Lower leg skin (tissue), 3 donors: ENCODE data around the gene CCDC81.

Source experiments
- POLR2A ChIP-seq, 2 donors: fragments of 450-650 bp; IDR thresholded peaks; one replicate each; pipeline ENCODE4 v1.6.1; 2016 to 2017; ENCODE audit warnings: antibody characterized with exemption in 2 of 2, mild to moderate bottlenecking in 1 of 2, moderate library complexity in 1 of 2
- TF ChIP-seq, protein P1 (sequence below), 3 donors: fragments of 450-650 bp; IDR thresholded peaks; one replicate each; pipeline ENCODE4 v1.5.1; 2016; ENCODE audit warnings: antibody characterized with exemption in 3 of 3, mild to moderate bottlenecking in 3 of 3, moderate library complexity in 2 of 3

DNA sequence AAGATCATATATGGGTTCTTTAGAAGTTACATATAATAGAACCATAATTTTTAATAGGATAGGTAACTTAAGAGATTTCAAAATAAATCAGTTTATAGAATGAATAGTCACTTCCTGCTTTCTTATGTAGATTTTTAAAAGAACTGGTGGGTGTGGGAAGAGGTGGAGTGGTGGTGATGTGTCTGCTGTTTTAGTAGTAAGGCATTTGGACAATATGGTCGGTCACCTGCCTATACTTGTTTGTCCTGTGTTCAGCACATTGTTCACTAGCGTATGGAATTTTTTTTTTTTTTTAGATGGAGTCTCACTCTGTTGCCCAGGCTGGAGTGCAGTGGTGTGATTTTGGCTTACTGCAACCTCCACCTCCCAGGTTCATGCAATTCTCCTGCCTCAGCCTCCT, 39.3 kb downstream of the CCDC81 start:
- TF ChIP-seq, protein P1, sequence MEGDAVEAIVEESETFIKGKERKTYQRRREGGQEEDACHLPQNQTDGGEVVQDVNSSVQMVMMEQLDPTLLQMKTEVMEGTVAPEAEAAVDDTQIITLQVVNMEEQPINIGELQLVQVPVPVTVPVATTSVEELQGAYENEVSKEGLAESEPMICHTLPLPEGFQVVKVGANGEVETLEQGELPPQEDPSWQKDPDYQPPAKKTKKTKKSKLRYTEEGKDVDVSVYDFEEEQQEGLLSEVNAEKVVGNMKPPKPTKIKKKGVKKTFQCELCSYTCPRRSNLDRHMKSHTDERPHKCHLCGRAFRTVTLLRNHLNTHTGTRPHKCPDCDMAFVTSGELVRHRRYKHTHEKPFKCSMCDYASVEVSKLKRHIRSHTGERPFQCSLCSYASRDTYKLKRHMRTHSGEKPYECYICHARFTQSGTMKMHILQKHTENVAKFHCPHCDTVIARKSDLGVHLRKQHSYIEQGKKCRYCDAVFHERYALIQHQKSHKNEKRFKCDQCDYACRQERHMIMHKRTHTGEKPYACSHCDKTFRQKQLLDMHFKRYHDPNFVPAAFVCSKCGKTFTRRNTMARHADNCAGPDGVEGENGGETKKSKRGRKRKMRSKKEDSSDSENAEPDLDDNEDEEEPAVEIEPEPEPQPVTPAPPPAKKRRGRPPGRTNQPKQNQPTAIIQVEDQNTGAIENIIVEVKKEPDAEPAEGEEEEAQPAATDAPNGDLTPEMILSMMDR (IDR thresholded peaks at IDR 0.05) = no peak
- no peak for TF ChIP-seq POLR2A (IDR thresholded peaks at IDR 0.05)
